ENCODE measurements around the gene B3GNT3.
A peak's percentile ranks its signal among the peaks of the same experiment; 100 is the strongest.
"Not testable (repeated sequence)": the region's sequence is repeated elsewhere in the genome, so short reads cannot be mapped to it uniquely, and the experiment has no call there.

B3GNT3 gene

GRCh38 chr19:17757125-17757524 is 37.8 kb upstream of the B3GNT3 start:
- no peaks in the 10 kb centered on the region for H3K9me3 ChIP-seq (ENCODE audit: control insufficient read depth, insufficient read depth, low read length)
- peaks cover 13% of the 10 kb centered on the region; the same call in 1 of the 2 replicates for H3K4me1 ChIP-seq (ENCODE audit: insufficient read depth, low read length)
- no peaks in the 10 kb centered on the region for H3K36me3 ChIP-seq (ENCODE audit: insufficient read depth, low read length)
- no peak overlapping the region for H3K9ac ChIP-seq (ENCODE audit: low read depth, low read length)

DNA sequence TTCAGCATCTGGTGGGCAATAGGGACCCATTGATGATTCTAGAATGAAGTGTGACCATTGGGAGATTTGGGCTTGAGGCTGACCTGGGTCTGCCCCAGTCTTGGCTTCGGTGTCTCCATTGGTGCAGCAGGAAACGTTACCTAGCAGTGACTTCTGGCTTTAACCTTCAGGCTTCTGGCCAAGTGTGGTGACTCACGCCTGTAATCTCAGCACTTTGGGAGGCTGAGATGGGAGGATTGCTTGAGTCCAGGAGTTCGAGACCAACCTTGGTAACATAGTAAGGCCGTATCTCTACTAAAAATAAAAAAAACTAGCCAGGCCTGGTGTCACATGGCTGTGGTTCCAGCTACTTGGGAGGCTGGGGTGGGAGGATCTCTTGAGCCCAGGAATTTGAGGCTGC is 36.4 kb upstream of the B3GNT3 start:
- no peak overlapping the region for H3K9ac ChIP-seq (ENCODE audit: low read depth, low read length)
- no peaks in the 10 kb centered on the region for H3K36me3 ChIP-seq (ENCODE audit: insufficient read depth, low read length)
- H3K4me1 ChIP-seq (ENCODE audit: insufficient read depth, low read length): peaks cover 13% of the 10 kb centered on the region; the same call in 1 of the 2 replicates
- no peaks in the 10 kb centered on the region for H3K9me3 ChIP-seq (ENCODE audit: control insufficient read depth, insufficient read depth, low read length)

- Histone ChIP-seq H3K4me1 (ENCODE audit: insufficient read depth, low read length) (no peaks in the 10 kb centered on the region), H3K36me3 (ENCODE audit: insufficient read depth, low read length) (no peaks in the 10 kb centered on the region), H3K9me3 (ENCODE audit: control insufficient read depth, insufficient read depth, low read length) (no peaks in the 10 kb centered on the region), H3K9ac (ENCODE audit: low read depth, low read length) (no peak overlapping the region)
These were observed 33.8 kb upstream of the B3GNT3 start for GRCh38 chr19:17761148-17761547.

DNA sequence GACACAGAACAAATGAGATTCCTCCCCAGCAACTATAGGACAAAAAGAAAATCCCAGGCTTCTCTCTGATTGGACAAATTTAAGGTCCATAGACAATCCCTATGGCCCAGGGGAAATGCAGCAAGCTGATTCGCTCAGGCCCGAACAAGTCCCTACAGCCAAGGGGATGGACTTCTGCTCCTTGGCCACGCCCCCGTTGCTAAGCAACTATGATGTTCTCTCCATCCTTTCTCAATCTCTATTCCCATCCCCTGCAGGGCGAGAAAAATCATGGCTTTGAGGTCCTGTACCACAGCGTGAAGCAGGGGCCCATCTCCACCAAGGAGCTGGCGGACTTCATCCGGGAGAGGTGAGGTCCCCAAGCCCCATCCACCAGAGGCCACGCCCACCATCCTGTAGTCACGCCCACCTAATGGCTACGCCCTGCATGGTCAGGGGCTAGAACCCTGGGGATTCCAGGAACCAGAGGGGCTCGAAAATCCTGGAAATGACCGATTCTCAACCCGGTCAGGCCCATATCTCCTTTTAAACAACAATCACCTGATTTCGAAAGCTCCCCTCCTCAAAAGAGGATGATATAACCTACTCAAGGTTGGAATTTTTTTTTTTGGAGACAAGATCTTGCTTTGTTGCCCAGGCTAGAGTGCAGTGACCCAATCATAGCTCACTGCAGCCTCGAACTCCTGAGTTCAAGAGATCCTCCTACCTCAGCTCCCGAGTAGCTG is 32.3 kb upstream of the B3GNT3 start:
- Histone ChIP-seq H3K4me1 (ENCODE audit: insufficient read depth, low read length) (no peaks in the 10 kb centered on the region), H3K9me3 (ENCODE audit: control insufficient read depth, insufficient read depth, low read length) (no peaks in the 10 kb centered on the region), H3K9ac (ENCODE audit: low read depth, low read length) (peak overlapping the region; percentile 41; the same call in 1 of the 2 replicates), H3K36me3 (ENCODE audit: insufficient read depth, low read length) (no peaks in the 10 kb centered on the region)

- no peaks in the 10 kb centered on the region for H3K36me3 ChIP-seq (ENCODE audit: insufficient read depth, low read length)
- no peak overlapping the region for H3K9ac ChIP-seq (ENCODE audit: low read depth, low read length)
- H3K4me1 ChIP-seq (ENCODE audit: insufficient read depth, low read length): no peaks in the 10 kb centered on the region
- H3K9me3 ChIP-seq (ENCODE audit: control insufficient read depth, insufficient read depth, low read length): no peaks in the 10 kb centered on the region
These were observed 30.6 kb upstream of the B3GNT3 start for GRCh38 chr19:17764348-17764747.

DNA sequence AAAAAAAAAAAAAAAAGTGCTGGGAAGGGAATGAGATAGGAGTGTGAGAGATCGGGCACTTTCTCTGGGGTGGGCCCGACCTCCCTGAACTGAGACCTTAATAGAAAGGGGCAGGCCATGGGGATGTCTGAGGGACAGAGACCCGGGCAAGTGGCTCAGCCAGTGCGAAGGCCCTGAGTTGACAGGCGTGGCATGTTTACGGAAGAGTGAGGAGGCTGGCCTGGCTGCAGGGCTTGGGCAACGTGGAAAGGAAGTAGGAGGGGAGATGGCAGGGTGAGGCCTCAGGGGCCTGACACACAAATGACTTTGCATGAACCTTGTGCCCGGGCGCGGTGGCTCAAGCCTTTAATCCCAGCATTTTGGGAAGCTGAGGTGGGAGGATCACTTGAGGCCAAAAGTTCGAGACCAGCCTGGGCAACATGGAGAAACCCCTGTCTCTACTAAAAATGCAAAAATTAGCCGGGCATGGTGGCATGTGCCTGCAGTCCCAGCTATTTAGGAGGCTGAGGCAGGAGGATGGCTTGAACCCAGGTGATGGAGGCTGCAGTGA is 29.8 kb upstream of the B3GNT3 start:
- no peaks in the 10 kb centered on the region for H3K36me3 ChIP-seq (ENCODE audit: insufficient read depth, low read length)
- H3K9ac ChIP-seq (ENCODE audit: low read depth, low read length): no peak overlapping the region
- H3K4me1 ChIP-seq (ENCODE audit: insufficient read depth, low read length): no peaks in the 10 kb centered on the region
- no peaks in the 10 kb centered on the region for H3K9me3 ChIP-seq (ENCODE audit: control insufficient read depth, insufficient read depth, low read length)

DNA sequence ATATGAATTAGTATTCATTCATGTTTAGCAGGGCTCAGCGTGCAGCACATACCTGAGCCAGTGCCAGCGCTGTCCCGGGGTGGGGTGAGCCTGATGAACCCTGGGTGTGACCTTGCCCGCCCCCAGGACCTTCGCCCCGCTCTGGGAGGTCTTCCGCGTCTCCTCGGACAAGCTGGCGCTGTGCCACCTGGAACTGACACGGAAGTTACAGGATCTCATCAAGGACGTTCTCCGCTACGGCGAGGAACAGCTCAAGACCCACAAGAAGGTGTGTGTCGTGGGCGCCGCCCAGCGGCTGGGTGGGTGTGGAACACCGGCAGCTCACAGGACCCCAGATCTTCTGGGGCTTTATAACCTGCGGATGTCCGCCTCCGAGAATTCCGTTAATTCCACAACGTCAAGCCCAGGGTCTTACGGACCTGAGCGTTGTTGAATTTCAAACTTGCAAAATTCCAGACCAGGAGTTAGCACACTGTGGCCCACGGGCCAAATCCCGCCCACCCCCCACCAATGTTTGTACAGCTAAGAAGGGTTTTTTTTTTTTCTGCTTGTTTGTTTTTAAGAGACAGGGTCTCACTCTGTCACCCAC is 28.3 kb upstream of the B3GNT3 start:
- Histone ChIP-seq H3K4me1 (ENCODE audit: insufficient read depth, low read length) (no peaks in the 10 kb centered on the region), H3K36me3 (ENCODE audit: insufficient read depth, low read length) (no peaks in the 10 kb centered on the region), H3K9me3 (ENCODE audit: control insufficient read depth, insufficient read depth, low read length) (no peaks in the 10 kb centered on the region), H3K9ac (ENCODE audit: low read depth, low read length) (no peak overlapping the region)

- Histone ChIP-seq H3K9ac (ENCODE audit: low read depth, low read length) (no peak overlapping the region), H3K9me3 (ENCODE audit: control insufficient read depth, insufficient read depth, low read length) (no peaks in the 10 kb centered on the region), H3K36me3 (ENCODE audit: insufficient read depth, low read length) (no peaks in the 10 kb centered on the region), H3K4me1 (ENCODE audit: insufficient read depth, low read length) (no peaks in the 10 kb centered on the region)
These were observed 27.4 kb upstream of the B3GNT3 start for GRCh38 chr19:17767559-17767958.

DNA sequence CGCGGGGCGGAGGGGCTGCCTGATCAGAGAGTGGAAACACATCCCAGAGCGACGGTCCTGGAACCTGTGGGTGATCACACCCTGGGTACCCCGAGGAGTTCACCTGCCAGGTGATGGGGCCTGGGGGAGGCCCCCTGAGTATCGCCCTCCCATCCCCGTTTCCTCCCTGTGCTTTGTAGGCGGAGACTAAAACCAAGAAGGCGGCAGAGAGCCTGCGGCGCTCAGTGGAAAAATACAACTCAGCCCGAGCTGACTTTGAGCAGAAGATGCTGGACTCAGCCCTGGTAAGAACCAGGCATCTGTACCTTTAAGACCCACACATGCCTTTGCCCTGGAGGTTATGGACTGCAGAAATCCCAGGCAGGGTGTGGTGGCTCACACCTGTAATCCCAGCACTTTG is 24.3 kb upstream of the B3GNT3 start:
- Histone ChIP-seq H3K36me3 (ENCODE audit: insufficient read depth, low read length) (no peaks in the 10 kb centered on the region), H3K9me3 (ENCODE audit: control insufficient read depth, insufficient read depth, low read length) (no peaks in the 10 kb centered on the region), H3K9ac (ENCODE audit: low read depth, low read length) (no peak overlapping the region), H3K4me1 (ENCODE audit: insufficient read depth, low read length) (no peaks in the 10 kb centered on the region)

GRCh38 chr19:17772172-17772571 is 22.8 kb upstream of the B3GNT3 start:
- Histone ChIP-seq H3K4me1 (ENCODE audit: insufficient read depth, low read length) (no peaks in the 10 kb centered on the region), H3K9me3 (ENCODE audit: control insufficient read depth, insufficient read depth, low read length) (no peaks in the 10 kb centered on the region), H3K9ac (ENCODE audit: low read depth, low read length) (no peak overlapping the region), H3K36me3 (ENCODE audit: insufficient read depth, low read length) (no peaks in the 10 kb centered on the region)

- no peak overlapping the region for H3K9ac ChIP-seq (ENCODE audit: low read depth, low read length)
- H3K36me3 ChIP-seq (ENCODE audit: insufficient read depth, low read length): no peaks in the 10 kb centered on the region
These were observed 19.6 kb upstream of the B3GNT3 start for GRCh38 chr19:17775245-17775927.

GRCh38 chr19:17775991-17776803 is 18.7 kb upstream of the B3GNT3 start:
- no peaks in the 10 kb centered on the region for H3K4me1 ChIP-seq (ENCODE audit: insufficient read depth, low read length)
- no peaks in the 10 kb centered on the region for H3K9me3 ChIP-seq (ENCODE audit: control insufficient read depth, insufficient read depth, low read length)
- no peaks in the 10 kb centered on the region for H3K36me3 ChIP-seq (ENCODE audit: insufficient read depth, low read length)
- H3K9ac ChIP-seq (ENCODE audit: low read depth, low read length): no peak overlapping the region

More at GRCh38 chr19:17775245-17775927, 19.6 kb upstream of the B3GNT3 start:
- Histone ChIP-seq H3K9me3 (ENCODE audit: control insufficient read depth, insufficient read depth, low read length) (no peaks in the 10 kb centered on the region), H3K4me1 (ENCODE audit: insufficient read depth, low read length) (no peaks in the 10 kb centered on the region)

DNA sequence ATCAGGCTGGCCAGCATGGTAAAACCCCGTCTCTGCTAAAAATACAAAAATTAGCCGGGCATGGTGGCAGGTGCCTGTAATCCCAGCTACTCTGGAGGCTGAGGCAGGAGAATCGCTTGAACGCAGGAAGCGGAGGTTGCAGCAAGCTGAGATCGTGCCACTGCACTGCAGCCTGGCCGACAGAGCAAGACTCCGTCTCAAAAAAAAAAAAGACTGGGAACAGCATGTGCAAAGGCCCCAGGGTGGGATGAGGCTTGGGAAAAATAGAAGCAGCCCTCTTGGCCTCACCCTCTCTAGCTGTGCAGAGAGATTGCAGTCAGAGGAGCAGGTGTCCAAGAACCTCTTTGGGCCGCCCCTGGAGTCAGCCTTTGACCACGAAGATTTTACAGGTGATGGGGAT is 17.1 kb upstream of the B3GNT3 start:
- H3K9me3 ChIP-seq (ENCODE audit: control insufficient read depth, insufficient read depth, low read length); H3K4me1 ChIP-seq (ENCODE audit: insufficient read depth, low read length); H3K36me3 ChIP-seq (ENCODE audit: insufficient read depth, low read length); H3K9ac ChIP-seq (ENCODE audit: low read depth, low read length): not testable (repeated sequence)
